SK-N-MC (cell line): ENCODE measurements around the gene BICC1.

Source experiments
- EZH2 ChIP-seq: fragments of 200-600 bp; sonication (generic); IDR thresholded peaks from one replicate; pipeline ENCODE4 v1.6.1; 2017; ENCODE audit warnings: antibody characterized with exemption
- POLR2AphosphoS5 ChIP-seq: IDR thresholded peaks from 2 replicates; pipeline ENCODE4 v1.6.1; 2012; ENCODE audit warnings: mild to moderate bottlenecking, low read depth, low read length, borderline replicate concordance

GRCh38 chr10:58837826-58838225, 325.2 kb downstream of the BICC1 start:
- TF ChIP-seq POLR2AphosphoS5 (no peak), EZH2 (no peak)
